HepG2 (cell line): ENCODE results near the gene SCYGR6. TPM values are rescaled to one million over a fixed set of nuclear protein-coding genes. Genes with fewer than 3 reads are reported as not detected.

Source experiments
- ARNT2 ChIP-seq: sonication (generic); formaldehyde crosslinking; IDR thresholded peaks from 2 replicates; pipeline ENCODE4 v1.8.0; 2022; ENCODE audit warnings: mild to moderate bottlenecking, low read depth, missing genetic modification reagents, moderate library complexity
- E2F5 ChIP-seq: sonication (generic); formaldehyde crosslinking; conservative IDR thresholded peaks from 2 replicates; pipeline ENCODE4 v1.4.0; 2020; ENCODE audit warnings: missing genetic modification reagents
- ELF4 ChIP-seq: sonication (generic); formaldehyde crosslinking; IDR thresholded peaks from 2 replicates; pipeline ENCODE4 v1.5.0; 2020; ENCODE audit warnings: missing genetic modification reagents, mild to moderate bottlenecking, moderate library complexity, borderline replicate concordance
- FOXA1 ChIP-seq, 2 experiments: fragments of 450-650 bp in 1 of 2; sonication (generic) in 1 of 2; formaldehyde crosslinking in 1 of 2; IDR thresholded peaks; 2 replicates each; pipeline versions ENCODE4 v1.4.0 to v1.6.1; 2016 to 2020; ENCODE audit warnings: missing genetic modification reagents in 1 of 2
- FOXK2 ChIP-seq: fragments of 450-650 bp; IDR thresholded peaks from 2 replicates; pipeline ENCODE4 v1.6.1; 2016
- JDP2 ChIP-seq: sonication (generic); formaldehyde crosslinking; IDR thresholded peaks from 2 replicates; pipeline ENCODE4 v1.8.1; 2022; ENCODE audit warnings: missing genetic modification reagents, borderline replicate concordance
- KDM5A ChIP-seq: fragments of 200-600 bp; sonication (generic); IDR thresholded peaks from 2 replicates; pipeline ENCODE4 v1.7.0; 2018; ENCODE audit warnings: antibody characterized with exemption, mild to moderate bottlenecking, low read length, borderline replicate concordance
- KDM6A ChIP-seq: IDR thresholded peaks from 2 replicates; pipeline ENCODE4 v1.6.1; 2016; ENCODE audit warnings: low read depth
- MIER2 ChIP-seq: IDR thresholded peaks from 2 replicates; pipeline ENCODE4 v1.6.1; 2016; ENCODE audit warnings: missing biosample characterization, missing genetic modification reagents
- MXI1 ChIP-seq: IDR thresholded peaks from 3 replicates; pipeline ENCODE4 v1.6.1; 2012; ENCODE audit warnings: low read depth, low read length, inconsistent platforms, borderline replicate concordance
- NFE2L1 ChIP-seq: sonication (generic); formaldehyde crosslinking; IDR thresholded peaks from 2 replicates; pipeline ENCODE4 v1.4.0; 2020; ENCODE audit warnings: missing genetic modification reagents, mild to moderate bottlenecking, borderline replicate concordance
- NR3C1 ChIP-seq: sonication (generic); formaldehyde crosslinking; IDR thresholded peaks from 2 replicates; pipeline ENCODE4 v1.4.0; 2020; ENCODE audit warnings: missing genetic modification reagents
- XBP1 ChIP-seq: sonication (generic); formaldehyde crosslinking; IDR thresholded peaks from 2 replicates; pipeline ENCODE4 v1.5.0; 2020; ENCODE audit warnings: missing genetic modification reagents
- ZFP41 ChIP-seq: sonication (generic); formaldehyde crosslinking; IDR thresholded peaks from 2 replicates; pipeline ENCODE4 v1.4.0; 2020; ENCODE audit warnings: mild to moderate bottlenecking, missing genetic modification reagents, borderline replicate concordance
- ZNF280B ChIP-seq: sonication (generic); formaldehyde crosslinking; IDR thresholded peaks from 2 replicates; pipeline ENCODE4 v1.5.0; 2020; ENCODE audit warnings: missing genetic modification reagents, mild to moderate bottlenecking, borderline replicate concordance
- ZNF282 ChIP-seq: fragments of 450-650 bp; IDR thresholded peaks from 2 replicates; pipeline ENCODE4 v1.6.1; 2018; ENCODE audit not compliant: partially characterized antibody
- ZNF501 ChIP-seq: sonication (generic); formaldehyde crosslinking; IDR thresholded peaks from 2 replicates; pipeline ENCODE4 v1.5.1; 2020; ENCODE audit warnings: mild to moderate bottlenecking, moderate library complexity, missing genetic modification reagents
- ZSCAN21 ChIP-seq: sonication (generic); formaldehyde crosslinking; IDR thresholded peaks from 2 replicates; pipeline ENCODE4 v1.8.0; 2022; ENCODE audit warnings: mild to moderate bottlenecking, missing genetic modification reagents, moderate library complexity, borderline replicate concordance
- polyA plus RNA-seq, 8 experiments: library from polyadenylated mRNA; depleted of rRNA in 3 of 8; stranded (reverse) in 7 of 8; unstranded in 1 of 8; fragments of >200 nt; fragmentation: Illumina TruSeq in 4 of 8; extraction: Trizol in 4 of 8; gene quantifications; 2 replicates each; pipeline versions ENCODE4 v1.2.1 to v1.2.3, GENCODE V29; 2011 to 2016; ENCODE audit warnings: low read depth in 4 of 8, missing spikeins in 1 of 8, mixed read lengths in 1 of 8; ENCODE audit not compliant: insufficient read depth in 1 of 8
- total RNA-seq, 5 experiments: library from RNA; depleted of rRNA; stranded (reverse); fragments of >200 nt; fragmentation: Illumina TruSeq; extraction: Trizol; gene quantifications; 2 replicates each; pipeline ENCODE4 v1.2.3, GENCODE V29; 2016; ENCODE audit warnings: low read depth in 1 of 5
- TF ChIP-seq, protein P1 (sequence below): sonication (generic); formaldehyde crosslinking; IDR thresholded peaks from 2 replicates; pipeline ENCODE4 v1.4.0; 2020; ENCODE audit warnings: missing genetic modification reagents, borderline replicate concordance
- TF ChIP-seq, protein P2 (sequence below): IDR thresholded peaks from 2 replicates; pipeline ENCODE4 v1.6.1; 2016; ENCODE audit warnings: missing genetic modification reagents, missing compliant biosample characterization
- TF ChIP-seq, protein P3 (sequence below): IDR thresholded peaks from 2 replicates; pipeline ENCODE4 v1.6.1; 2016; ENCODE audit warnings: missing compliant biosample characterization, missing genetic modification reagents, borderline replicate concordance

SCYGR6 gene
- total and polyA plus RNA-seq, 2 of the 13 experiments (the other 11 are each of a cell fraction or from before 2014, with no cell fraction given): not detected

GRCh38 chr2:227766373-227766883 lies 41.9 kb upstream of the SCYGR6 start (continued):
- no peak for TF ChIP-seq FOXA1 (IDR thresholded peaks at IDR 0.05)
- TF ChIP-seq FOXA1 (CRISPR knock-in tag; IDR thresholded peaks at IDR 0.05): peak; percentile 30; the same call in 1 of the 2 replicates
- peak; percentile 28; the same call in 1 of the 2 replicates for TF ChIP-seq ZFP41 (CRISPR knock-in tag)
- no peak for TF ChIP-seq E2F5 (CRISPR knock-in tag)
- no peak for TF ChIP-seq ELF4 (CRISPR knock-in tag)
- no peak for TF ChIP-seq XBP1
- no peak for TF ChIP-seq MIER2
- TF ChIP-seq FOXK2: no peak
- TF ChIP-seq, protein P1, sequence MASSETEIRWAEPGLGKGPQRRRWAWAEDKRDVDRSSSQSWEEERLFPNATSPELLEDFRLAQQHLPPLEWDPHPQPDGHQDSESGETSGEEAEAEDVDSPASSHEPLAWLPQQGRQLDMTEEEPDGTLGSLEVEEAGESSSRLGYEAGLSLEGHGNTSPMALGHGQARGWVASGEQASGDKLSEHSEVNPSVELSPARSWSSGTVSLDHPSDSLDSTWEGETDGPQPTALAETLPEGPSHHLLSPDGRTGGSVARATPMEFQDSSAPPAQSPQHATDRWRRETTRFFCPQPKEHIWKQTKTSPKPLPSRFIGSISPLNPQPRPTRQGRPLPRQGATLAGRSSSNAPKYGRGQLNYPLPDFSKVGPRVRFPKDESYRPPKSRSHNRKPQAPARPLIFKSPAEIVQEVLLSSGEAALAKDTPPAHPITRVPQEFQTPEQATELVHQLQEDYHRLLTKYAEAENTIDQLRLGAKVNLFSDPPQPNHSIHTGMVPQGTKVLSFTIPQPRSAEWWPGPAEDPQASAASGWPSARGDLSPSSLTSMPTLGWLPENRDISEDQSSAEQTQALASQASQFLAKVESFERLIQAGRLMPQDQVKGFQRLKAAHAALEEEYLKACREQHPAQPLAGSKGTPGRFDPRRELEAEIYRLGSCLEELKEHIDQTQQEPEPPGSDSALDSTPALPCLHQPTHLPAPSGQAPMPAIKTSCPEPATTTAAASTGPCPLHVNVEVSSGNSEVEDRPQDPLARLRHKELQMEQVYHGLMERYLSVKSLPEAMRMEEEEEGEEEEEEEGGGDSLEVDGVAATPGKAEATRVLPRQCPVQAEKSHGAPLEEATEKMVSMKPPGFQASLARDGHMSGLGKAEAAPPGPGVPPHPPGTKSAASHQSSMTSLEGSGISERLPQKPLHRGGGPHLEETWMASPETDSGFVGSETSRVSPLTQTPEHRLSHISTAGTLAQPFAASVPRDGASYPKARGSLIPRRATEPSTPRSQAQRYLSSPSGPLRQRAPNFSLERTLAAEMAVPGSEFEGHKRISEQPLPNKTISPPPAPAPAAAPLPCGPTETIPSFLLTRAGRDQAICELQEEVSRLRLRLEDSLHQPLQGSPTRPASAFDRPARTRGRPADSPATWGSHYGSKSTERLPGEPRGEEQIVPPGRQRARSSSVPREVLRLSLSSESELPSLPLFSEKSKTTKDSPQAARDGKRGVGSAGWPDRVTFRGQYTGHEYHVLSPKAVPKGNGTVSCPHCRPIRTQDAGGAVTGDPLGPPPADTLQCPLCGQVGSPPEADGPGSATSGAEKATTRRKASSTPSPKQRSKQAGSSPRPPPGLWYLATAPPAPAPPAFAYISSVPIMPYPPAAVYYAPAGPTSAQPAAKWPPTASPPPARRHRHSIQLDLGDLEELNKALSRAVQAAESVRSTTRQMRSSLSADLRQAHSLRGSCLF (CRISPR knock-in tag): no peak
- no peak for TF ChIP-seq NR3C1 (CRISPR knock-in tag)
- TF ChIP-seq NFE2L1 (CRISPR knock-in tag): no peak
- no peak; the same call in 1 of the 2 replicates for TF ChIP-seq KDM5A
- TF ChIP-seq, protein P2, sequence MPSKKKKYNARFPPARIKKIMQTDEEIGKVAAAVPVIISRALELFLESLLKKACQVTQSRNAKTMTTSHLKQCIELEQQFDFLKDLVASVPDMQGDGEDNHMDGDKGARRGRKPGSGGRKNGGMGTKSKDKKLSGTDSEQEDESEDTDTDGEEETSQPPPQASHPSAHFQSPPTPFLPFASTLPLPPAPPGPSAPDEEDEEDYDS: 0 out of 2 replicates have a peak, but pooled peaks have one; percentile 42
- TF ChIP-seq ZSCAN21: no peak
- peak; percentile 67 for TF ChIP-seq ZNF501 (CRISPR knock-in tag)
- no peak for TF ChIP-seq KDM6A (CRISPR knock-in tag)
- TF ChIP-seq, protein P3, sequence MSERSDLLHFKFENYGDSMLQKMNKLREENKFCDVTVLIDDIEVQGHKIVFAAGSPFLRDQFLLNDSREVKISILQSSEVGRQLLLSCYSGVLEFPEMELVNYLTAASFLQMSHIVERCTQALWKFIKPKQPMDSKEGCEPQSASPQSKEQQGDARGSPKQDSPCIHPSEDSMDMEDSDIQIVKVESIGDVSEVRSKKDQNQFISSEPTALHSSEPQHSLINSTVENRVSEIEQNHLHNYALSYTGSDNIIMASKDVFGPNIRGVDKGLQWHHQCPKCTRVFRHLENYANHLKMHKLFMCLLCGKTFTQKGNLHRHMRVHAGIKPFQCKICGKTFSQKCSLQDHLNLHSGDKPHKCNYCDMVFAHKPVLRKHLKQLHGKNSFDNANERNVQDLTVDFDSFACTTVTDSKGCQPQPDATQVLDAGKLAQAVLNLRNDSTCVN (CRISPR knock-in tag): no peak
- no peak for TF ChIP-seq JDP2 (CRISPR knock-in tag)
- TF ChIP-seq ZNF282: no peak
- TF ChIP-seq ARNT2 (CRISPR knock-in tag): no peak
- TF ChIP-seq MXI1: no peak
- TF ChIP-seq ZNF280B (CRISPR knock-in tag): no peak
